HG03439 (cell line): ENCODE results near the gene B3GNT5.

Experiments
- ATAC-seq: cut with Tn5 transposase; IDR thresholded peaks from one replicate; pipeline ENCODE4 v1.9.1; 2021; ENCODE audit warnings: mild to moderate bottlenecking, moderate library complexity; ENCODE audit not compliant: unreplicated experiment

B3GNT5 gene, protein sequence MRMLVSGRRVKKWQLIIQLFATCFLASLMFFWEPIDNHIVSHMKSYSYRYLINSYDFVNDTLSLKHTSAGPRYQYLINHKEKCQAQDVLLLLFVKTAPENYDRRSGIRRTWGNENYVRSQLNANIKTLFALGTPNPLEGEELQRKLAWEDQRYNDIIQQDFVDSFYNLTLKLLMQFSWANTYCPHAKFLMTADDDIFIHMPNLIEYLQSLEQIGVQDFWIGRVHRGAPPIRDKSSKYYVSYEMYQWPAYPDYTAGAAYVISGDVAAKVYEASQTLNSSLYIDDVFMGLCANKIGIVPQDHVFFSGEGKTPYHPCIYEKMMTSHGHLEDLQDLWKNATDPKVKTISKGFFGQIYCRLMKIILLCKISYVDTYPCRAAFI

DNA sequence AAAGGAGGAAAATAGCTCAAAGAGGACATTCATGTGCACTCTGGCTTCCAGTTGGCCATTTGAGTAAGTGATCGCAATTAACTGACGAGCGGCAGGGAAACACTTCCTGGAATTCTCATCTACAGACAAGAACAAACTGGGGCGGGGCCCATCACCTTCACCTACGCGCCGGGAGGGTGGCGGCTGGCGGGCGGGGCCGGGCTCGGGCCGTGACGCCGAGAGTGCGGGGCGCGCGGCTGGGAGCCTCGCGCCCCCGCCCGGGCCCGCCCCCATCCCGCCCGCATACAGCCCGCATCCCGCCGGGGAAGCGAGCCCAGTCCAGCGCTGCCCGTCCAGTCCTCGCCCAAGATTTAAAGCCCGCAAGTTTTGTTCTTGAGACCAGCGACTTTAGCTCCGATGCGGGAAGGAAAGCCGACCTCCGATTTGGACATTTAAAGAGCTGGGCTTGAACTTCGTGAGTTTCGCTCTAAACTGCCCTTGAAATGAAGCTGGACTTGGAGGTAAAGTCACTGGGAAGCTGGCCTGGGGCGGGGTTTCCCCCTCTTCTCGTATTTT is at the start of gene B3GNT5:
TSS of gene B3GNT5 (plus strand) at position 281 of the 555 bp plus-strand sequence. CDS start 16,546 bp downstream, outside the sequence.
- ATAC-seq = no peak

DNA sequence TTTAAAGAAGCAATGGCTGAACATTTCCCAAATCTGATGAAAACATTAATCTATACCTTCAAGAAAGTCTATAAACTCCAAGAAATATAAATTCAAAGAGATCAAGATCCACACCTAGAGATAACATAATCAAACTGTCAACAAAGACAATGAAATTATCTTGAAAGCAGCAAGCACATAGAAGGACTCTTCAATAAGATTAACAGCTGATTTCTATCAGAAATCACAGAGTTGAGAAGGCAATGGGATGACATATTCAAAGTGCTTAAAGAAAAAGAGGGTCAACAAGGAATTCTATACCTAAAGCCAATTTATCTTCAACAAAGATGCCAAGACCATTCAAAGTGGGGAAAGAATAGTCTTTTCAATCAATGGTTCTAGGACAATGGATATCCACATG is 49.4 kb upstream of the B3GNT5 start:
- no peak for ATAC-seq

DNA sequence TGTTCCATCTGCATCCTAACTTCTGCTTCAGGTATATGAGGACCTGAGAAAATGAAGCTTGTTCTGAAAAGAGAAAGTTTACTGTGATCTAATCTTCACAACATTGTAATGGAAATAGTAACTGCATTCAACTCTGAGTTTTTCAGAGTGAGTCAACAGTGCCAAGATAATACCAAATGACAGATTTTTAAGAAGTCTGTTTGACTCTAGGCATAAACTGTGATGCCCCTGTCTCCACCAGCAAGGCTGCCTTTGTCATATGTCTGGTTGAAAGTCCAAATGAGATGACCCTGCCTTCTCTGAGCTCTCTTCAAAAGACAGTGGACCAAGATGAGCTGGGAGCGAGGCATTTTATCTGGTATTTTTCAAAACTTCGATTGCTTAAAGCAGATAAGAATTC is 44.8 kb upstream of the B3GNT5 start:
- ATAC-seq = no peak

DNA sequence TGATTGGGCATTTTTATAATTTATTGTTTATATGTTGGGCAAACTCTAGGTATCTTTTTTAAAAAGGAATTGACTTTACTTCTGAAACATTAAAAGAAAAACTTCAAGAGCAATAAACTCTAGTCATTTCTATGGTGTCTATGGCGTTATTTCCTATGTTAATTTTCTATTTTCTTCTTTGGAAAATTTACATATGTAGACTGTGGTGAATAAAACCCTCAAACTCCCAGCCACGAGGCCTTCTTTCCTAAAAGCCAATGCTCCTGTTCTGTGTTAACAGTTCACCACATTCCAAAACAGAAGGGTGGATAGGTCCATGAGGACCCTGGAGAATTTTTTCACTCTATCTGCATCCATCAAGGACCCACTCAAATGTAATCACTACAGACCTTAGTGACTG is 44.3 kb upstream of the B3GNT5 start:
- ATAC-seq = no peak

DNA sequence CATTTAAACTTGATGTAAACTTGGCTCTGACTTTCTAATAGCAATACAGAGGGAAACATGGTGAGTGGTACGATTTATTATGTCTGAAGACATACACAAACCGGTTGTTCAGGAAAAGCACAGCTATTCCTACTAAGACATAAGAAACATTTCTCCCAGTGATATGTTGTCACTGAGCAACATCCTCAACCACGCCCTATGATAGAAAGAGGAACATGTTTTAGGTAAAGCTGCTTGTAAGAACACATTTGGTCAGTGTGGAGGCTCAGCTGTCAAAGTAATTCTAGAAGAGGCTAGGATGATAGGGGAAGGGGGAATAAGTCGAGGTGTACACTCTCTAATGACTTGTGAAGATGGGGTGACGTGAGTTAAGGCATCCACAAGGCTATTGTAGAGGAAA is 42.7 kb upstream of the B3GNT5 start:
- ATAC-seq = no peak

DNA sequence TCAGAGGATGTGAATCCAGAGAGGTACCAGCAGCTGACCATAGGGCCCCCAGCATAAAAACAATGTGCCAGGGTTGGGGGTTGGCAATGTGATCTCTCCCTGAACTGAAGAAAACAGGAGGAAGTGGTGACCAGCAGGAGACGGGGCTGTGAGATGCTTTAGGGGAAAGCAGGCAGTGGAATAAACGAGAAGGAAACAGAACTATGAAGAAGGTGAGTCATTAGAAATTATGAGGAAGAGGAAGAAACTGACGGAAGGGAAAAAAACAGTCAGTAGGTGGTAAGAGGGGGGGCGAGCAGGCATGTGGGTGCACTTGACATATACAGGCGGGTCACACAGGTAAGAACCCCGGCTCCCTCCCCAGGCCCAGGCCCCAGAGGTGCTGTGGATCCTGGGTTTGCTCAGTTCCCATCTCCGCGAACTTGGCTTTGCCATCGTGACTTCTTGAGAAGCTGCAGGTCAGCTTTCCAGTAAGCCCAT is 42.2 kb upstream of the B3GNT5 start:
- ATAC-seq = no peak

DNA sequence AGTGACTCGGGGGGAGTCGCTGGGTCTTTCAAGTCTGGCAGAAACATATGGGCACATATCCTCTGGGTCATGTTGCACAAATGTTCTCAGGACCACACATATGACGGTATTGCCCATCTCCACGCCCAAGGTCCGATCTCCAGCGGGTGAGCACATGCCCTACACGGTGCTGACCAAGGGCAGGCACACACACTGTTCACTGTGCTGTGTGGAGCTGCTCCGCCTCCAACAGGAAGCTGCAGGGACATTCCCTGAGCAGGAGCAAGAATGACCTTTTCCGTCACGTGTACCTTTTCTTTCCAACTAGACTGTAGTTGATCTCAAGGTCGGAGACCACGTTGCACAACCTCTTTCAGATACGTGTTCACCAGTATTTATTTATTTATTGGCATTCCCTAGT is 41.7 kb upstream of the B3GNT5 start:
- no peak for ATAC-seq

DNA sequence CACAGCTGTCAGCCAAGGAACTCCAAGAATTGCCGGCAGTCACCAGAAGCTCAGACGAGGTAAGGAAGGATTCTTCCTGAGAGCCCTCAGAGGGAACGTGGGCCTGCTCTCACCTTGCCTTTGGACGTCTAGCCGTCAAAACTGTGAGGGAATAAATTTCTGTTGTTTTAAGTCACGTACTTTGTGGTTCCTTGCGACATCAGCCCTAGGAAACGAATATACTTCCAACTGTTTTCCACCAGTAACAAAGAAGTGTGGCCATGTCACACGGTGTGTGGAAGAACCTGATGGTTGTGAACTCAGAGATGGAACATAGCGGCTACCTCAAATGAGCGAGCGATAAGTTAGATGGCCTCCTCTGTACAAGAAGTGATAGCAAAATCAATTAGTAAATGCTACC is 41.0 kb upstream of the B3GNT5 start:
- ATAC-seq = no peak

DNA sequence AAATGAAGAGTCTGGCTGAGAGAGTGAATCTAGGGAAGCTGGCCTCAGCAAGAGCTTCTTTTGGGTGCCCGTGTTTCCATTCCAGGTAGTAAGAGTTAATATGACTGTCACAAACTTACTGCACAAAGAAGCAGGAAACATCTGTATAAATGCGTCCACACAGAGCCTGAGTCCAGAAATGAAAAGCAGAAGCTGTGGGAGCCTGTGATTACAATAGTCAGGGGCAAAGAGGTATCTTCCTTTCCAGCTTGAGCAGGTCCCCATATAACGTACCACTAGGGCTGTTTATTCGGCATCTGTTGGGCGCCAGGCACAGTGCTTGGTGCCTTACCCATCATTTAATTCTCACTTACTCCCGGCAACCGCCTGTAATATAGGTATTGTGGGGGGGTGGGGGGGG is 40.5 kb upstream of the B3GNT5 start:
- ATAC-seq = no peak

DNA sequence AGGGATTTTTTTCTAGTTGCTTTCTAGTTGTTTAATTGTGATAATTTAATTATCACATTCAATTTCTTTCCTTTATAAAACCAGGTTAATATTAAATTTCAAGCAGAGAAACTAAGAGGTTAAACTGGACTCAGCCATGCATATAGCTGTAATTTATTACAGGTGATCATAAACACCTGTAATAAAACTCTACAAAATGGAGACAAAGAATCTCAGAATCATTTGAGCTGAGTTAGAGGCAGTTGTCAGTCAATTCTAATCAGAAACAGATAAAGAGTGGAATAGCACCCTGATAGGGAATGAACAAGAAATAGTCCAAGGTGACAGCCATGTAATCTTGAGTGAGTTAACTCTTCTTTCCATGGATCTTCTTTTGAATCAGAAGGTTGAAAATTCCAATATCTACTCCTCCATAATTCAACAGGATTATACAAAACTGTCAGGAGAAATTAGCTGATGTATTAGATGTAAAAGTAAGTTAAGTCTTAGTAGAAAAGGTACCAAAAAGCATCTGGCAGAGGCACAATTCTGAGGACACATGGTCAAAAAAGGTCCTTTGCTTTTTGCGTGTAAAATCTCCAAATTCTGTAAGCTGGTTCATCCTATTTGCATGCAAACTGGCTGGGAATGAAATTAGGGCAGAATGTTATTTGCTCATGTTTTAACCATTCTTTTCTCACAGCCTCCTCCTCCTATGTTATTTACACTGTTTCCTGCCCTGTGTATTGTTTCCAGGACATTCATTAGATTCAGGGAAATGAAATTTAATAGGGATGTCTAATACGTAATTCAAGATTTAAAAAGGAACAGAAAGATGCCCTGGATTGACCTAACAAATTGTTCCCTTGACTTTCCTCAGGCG is 39.4 kb upstream of the B3GNT5 start:
- no peak for ATAC-seq

DNA sequence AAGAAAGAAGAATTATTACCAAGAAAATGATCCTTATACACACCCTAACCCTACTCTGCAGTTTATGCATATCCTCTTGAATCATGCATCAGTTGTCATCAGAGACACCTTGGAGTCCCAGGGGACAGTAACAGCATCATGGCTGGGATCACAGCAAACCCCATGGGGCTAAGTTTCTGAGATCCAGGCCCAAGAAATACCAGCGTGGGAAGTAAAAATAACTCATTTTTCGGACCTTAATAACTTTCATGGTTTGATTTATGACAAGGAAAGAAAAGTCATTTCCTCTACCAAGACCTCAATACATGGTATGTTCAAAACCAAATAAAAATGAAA is 38.8 kb upstream of the B3GNT5 start:
- ATAC-seq = no peak

DNA sequence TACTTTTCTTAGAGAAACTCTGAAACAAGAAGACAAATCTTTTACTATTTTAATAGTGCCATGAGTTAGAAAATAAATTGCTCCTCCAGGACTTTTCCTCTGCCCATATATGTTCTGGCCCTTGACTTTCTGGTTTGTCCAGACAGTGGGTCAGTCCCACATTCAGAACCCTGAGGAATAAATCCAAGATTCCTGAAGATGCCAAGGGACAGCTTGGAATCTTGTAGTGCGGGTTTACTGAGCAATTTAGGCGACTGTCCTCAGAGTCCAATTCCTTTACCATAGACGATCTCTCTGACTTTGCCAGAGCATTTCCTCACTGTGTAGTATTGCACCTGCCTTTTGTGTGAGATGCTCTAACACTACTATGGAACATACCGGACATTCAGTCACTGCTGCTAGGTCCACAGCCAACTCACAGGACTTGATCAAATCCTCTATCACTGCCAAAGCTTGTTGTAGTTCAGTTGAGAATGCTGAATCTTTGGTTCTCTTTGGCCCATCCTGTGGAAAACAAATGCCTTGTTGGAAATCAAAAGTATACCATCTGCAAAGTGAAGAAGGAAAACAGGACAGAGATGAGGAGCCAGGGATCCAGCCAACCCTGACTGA is 37.4 kb upstream of the B3GNT5 start:
- ATAC-seq = no peak

DNA sequence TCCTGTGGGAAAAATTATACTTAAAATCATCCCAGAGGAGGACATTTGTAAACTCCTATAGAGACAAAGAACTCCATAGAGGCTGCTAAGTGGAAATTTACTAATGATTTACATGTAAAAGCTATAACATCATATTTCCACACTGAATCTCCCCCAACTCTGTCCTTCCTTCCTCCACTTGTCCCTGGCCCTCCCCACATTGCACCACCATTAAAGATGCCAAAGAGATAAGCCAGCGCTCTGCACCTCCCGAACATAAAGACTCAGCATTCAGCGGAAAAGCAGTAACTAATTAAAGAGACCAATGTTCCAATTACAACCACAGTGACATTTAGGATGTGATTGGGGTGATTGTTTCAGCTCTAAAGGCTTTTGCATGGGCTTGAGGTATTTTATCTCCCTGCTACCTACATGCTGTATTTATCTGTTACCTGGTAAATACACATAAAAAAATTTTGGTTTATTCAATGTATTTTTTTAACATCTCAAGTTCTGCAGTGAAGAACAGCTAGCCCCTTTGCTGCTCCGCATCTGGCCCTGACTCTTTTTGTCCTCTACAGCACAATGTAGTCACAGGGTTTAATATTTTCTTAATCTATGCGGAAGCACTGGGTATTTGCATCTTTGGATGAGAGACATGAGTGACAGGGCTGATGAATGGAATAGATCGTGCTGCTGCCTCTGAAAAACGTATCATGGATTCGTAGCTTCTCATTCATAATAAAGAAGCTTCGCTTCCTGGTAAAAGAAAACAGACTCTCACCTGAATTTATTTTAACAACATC is 35.3 kb upstream of the B3GNT5 start:
- no peak for ATAC-seq

DNA sequence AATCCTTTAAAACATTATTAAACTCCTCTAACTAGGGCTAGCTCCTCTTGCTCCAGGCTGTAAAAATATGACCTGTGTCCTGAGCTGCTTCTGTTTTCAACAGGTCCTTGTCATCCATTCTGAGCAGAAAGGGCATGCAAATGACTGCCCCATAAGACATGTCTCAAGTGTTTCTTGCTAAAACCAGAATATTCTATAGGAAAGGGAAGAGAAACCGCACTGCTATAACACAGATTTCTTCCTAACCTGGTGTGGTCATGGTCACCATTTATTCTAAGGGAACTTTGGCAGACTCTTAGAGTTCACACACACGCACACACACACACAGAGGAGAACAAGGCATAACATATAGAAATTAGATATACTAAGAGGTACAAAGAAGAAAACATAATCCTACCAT is 34.2 kb upstream of the B3GNT5 start:
- no peak for ATAC-seq

DNA sequence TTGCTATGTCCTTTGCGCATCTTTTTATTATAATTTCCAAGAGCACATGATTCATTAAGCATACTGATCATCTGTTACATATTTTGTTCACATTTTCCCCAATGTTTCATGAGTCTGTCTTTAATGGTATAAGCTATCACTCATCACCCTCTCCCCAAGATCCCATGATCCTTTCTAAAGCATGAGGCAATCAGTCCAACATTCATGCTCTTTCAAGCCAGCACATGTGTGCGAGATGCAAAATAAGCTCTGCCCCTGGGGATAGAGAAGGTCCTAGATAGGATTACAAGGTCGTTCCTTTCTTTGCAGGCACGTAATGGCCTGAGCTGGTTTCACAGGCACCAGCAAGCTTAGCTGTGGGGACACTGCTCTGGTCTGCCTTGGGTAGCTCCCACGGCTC is 32.2 kb upstream of the B3GNT5 start:
- no peak for ATAC-seq

DNA sequence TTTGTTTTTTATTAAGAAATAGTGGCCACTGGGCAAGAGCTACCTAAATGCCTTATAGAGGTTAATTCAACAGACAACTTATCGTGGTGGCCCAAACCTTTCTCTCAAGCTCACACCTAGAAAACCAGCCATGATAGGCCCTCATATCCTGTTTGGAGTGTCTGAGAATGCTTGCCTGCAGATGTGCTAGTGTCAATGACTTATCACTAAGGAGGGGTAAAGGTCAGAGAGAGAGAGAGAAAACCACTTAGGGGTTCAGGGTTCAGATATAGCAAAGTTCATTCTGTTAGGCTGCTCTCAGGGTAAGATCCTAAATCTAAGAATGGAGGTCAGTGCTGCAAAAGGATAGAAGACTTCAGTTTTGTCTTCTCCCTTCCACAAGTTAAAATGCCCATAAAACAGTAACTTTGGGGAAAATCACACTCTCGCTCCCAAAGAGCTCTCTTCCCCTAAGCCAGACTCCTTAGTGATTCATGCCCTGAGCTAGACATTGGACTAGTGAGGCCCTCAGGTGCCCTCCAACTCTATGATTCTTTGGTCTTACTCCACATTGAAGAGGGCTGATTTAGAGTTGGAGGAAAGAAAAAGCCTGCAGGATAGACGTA is 30.3 kb upstream of the B3GNT5 start:
- ATAC-seq = no peak

DNA sequence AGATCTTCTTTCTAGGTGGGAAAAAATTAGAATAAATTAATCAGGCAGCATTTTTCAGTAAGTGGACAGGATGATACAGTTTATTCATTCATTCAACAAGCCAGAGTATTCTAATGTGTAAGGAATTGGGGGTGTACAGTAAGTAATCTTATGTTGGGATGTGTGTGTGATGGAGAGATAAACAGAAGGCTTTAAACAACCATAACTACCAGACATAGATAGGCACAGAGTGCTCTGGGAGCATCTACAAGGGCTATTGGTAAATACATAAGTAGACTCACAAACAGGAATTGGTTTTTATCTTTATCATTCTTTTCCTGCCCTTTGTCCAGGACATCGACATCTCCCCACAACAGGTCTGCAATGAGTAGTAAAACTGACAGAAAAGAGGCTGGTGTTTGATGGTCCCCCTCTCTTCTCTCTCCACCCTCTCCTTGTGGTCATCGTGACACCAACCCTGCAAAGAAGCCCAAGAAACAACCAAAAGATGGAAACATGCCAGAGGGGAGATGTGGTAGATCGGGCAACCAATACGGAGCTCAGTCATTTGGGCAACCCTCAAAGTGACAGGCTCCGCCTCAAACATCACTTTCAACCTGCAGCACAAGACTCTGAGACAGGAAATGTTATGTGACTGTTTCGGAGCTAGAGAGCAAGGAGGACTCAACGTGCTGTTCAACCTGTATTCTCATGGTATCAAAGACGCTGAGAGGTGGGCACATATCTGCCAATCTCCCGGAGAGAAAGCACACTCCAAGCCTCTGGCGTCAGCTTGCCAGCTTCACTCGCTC is 28.7 kb upstream of the B3GNT5 start:
- ATAC-seq = no peak

DNA sequence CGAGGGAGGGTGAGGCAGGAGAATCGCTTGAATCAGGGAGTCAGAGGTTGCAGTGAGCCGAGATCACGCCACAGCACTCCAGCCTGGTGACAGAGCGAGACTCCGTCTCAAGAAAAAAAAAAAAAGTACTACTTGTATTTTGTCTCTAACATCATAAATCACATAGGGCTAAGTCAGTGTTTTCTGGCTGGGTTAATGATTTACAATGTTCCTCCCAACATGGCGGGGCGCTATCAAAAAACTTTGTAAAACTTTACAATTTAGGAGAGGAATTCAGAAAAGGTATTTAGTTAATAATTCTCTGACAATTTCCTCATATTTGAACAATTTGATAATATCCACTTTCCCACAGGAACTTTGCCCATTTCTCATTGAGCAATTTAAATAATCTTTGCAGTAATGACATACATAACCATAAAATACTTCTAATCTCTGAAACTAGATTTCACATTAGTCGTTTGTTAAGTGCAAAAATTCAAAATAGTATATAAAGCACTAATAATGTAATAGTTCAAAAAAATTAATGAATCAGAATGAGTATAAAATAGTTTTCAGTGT is 26.6 kb upstream of the B3GNT5 start:
- ATAC-seq = no peak

DNA sequence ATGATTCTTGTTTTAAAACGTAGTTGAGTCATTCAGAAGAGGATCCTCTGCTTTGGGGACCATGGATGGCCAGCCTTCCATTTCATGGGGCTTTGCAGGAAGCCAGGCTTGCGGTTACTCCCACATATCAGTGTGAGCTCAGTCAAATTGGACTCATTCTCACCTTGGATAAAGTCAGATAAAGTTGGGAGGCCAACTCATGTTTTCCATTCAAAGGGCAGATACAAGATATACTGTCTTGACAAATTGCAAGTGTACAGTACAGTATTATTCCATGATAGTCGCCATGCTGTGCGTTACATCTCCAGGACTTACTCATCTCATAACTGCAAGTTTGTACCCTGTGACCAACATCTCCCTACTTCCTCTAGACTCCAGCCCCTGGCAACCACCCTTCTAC is 25.5 kb upstream of the B3GNT5 start:
- no peak for ATAC-seq
